Measurements from ENCODE around the gene PSENEN. TPM values are rescaled to one million over a fixed set of nuclear protein-coding genes. Genes with fewer than 3 reads are reported as not detected.

Gene PSENEN
- total and polyA plus RNA-seq, 2 donors from 2014 or later, result 84.0 to 185 TPM

DNA sequence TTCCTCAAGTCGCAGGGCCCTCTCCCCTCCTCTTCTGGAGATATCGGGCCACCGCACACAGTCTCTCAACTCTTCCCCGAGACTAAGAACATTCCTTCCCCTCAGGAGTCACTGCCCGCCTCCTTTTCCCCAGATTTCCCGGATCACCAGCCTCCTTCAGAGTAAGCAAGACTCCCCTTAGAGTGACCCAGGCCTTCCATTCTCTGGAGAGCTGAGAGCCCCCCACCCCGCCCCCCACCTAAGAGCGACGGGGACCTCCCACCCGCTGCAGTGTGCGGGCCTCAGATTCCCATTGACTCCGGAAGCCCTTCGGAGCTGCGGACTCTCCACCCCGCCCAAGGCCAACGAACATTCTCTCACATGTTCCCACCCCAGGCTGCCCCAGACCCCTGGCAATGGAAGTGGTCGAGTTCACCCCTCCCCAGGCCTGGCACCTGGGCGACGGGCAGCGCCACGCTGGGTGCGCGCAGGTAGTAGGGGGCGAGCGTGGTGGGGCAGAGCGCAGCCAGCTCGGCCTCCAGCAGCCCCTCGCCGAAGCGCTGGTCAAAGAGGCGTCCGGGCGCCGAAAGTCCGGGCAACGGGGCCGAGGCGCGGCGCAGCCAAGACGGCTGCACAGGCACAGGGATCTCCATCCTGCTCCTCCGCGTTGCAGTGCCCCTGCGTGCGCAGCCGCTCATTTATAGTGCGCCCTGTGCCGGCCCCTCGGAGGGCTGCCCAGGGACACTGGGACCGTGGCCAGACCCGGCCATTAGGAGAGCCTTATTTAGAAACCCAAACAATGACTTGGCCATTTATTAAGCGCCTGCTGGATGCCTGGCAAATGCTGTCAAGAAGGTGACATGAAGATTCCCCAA, 11.2 kb downstream of the PSENEN start, which contains the start of gene HSPB6:
Gene HSPB6, minus strand, starts transcription at position 653 of the 854 bp plus-strand sequence. Its CDS starts 21 bp downstream, at position 632.
- Histone ChIP-seq H3K4me3 (ENCODE audit: low read length in 3 of 3) (peak within 1 kb of the TSS in 2 of 3 donors; percentile 26 to 87), H3K27ac (ENCODE audit: low read depth in 2 of 2, low read length in 2 of 2) (peak within 1 kb of the TSS; percentile 86), H3K36me3 (ENCODE audit: control insufficient read depth in 2 of 3, insufficient read depth in 3 of 3, low read length in 3 of 3) (peaks cover 0 to 22% (median 10%) of the 10 kb centered on the region in 3 donors), H3K4me1 (ENCODE audit: control insufficient read depth in 2 of 3, insufficient read depth in 2 of 3, low read depth in 1 of 3, low read length in 3 of 3) (peaks cover 0 to 8% (median 0%) of the 10 kb centered on the region in 3 donors), H3K27me3 (ENCODE audit: control insufficient read depth, insufficient read depth, low read length) (no peaks in the 10 kb centered on the region), H3K9me3 (ENCODE audit: control insufficient read depth in 2 of 3, insufficient read depth in 1 of 3, low read length in 3 of 3) (no peaks in the 10 kb centered on the region), H3K9ac (ENCODE audit: low read length in 3 of 3) (peak within 1 kb of the TSS in 2 of 3 donors; percentile 27 to 51)
- DNase-seq (peak; percentile 47 to 92 (median 77)), FAIRE-seq (no peak)
- intact Hi-C loops (cut with DNase I), result no loop called here
- TF ChIP-seq, protein P1, sequence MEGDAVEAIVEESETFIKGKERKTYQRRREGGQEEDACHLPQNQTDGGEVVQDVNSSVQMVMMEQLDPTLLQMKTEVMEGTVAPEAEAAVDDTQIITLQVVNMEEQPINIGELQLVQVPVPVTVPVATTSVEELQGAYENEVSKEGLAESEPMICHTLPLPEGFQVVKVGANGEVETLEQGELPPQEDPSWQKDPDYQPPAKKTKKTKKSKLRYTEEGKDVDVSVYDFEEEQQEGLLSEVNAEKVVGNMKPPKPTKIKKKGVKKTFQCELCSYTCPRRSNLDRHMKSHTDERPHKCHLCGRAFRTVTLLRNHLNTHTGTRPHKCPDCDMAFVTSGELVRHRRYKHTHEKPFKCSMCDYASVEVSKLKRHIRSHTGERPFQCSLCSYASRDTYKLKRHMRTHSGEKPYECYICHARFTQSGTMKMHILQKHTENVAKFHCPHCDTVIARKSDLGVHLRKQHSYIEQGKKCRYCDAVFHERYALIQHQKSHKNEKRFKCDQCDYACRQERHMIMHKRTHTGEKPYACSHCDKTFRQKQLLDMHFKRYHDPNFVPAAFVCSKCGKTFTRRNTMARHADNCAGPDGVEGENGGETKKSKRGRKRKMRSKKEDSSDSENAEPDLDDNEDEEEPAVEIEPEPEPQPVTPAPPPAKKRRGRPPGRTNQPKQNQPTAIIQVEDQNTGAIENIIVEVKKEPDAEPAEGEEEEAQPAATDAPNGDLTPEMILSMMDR (IDR thresholded peaks at IDR 0.05; ENCODE audit: borderline replicate concordance, extremely low read depth, insufficient read depth), result no peak

DNA sequence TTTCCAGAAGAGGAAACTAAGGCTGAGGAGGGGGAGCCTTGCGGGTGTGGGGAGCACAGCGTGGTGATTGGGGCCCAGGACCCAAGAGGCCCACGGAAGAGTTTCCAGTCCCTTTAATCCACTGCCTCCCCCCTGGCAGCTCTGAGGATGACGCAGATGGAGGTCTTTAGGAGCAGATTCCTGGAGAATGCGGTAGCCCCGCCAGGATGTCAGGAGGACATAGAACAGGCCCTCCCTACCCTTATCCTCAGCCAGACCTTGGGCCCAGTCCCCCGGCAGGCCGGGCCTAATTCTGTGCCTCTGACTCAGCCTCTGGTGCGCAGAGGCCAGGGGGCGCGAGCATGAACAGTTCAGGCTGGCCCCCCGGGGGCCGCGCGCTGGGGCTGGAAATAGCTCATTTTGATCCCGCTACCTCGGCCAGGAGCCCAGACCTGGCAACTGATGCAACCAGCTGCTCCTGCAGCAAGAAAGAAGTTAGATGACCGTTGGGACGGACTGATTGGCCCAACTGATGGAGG, 11.8 kb downstream of the PSENEN start:
- Histone ChIP-seq H3K9me3 (ENCODE audit: control insufficient read depth in 2 of 3, insufficient read depth in 1 of 3, low read length in 3 of 3) (no peaks in the 10 kb centered on the region), H3K36me3 (ENCODE audit: control insufficient read depth in 2 of 3, insufficient read depth in 3 of 3, low read length in 3 of 3) (peaks cover 0 to 28% (median 14%) of the 10 kb centered on the region in 3 donors), H3K27me3 (ENCODE audit: control insufficient read depth, insufficient read depth, low read length) (no peaks in the 10 kb centered on the region), H3K27ac (ENCODE audit: low read depth in 2 of 2, low read length in 2 of 2) (peak overlapping the region; percentile 86), H3K4me3 (ENCODE audit: low read length in 3 of 3) (peak overlapping the region in 2 of 3 donors; percentile 11 to 87), H3K4me1 (ENCODE audit: control insufficient read depth in 2 of 3, insufficient read depth in 2 of 3, low read depth in 1 of 3, low read length in 3 of 3) (peaks cover 0 to 8% (median 0%) of the 10 kb centered on the region in 3 donors), H3K9ac (ENCODE audit: low read length in 3 of 3) (peak overlapping the region in 1 of 3 donors; percentile 15)
- TF ChIP-seq, protein P1 (IDR thresholded peaks at IDR 0.05; ENCODE audit: borderline replicate concordance, extremely low read depth, insufficient read depth), result no peak
- intact Hi-C loops (cut with DNase I), result no loop called here
- DNase-seq, result peak in 3 of 5 donors; percentile 46 to 95 (median 85)
- no peak for FAIRE-seq

DNA sequence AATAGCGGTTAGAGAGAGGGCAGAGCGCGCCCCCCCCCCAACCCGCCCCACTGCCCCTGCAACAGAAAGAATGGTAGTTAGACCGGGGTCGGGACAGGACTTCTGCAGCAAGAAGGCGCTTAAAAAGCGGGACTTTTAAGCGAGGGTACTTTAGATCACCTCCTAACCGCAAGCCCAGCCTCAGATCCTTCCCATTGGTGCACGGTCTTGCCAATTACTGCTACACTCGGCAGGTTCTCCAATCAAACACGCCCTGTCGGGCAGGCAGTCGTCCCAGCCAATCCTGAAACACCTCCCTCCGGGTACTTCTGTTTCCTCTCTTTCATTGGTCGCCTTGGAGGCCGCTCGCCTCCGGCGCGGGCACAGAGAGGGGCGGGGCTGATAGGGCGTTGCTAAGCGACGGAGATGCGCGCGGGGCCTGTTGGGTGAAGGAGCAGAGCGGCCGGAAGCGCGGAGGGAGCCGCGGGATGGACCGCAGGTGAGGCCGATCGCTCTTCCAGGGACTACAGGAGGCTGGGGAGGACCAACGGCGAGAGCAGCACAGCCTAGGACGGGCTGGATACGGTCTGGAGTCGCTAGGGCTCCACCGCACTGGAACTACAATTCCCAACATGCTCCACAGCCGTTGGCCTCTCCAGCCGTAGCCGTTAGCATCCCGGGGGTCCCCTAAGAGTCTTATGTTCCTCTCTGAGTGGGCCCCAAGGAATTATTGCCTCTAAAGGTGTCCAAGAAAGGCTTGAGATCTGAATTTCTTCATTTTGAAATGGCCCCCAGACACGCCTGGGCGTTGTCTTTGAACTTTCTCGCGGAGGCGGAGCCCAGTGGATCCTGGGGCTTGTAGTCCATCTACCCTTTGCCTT, 12.5 kb downstream of the PSENEN start, which contains the start of gene PROSER3:
Gene PROSER3, plus strand, starts transcription at position 428 of the 860 bp plus-strand sequence. Its CDS starts 40 bp downstream, at position 468.
- peak within 1 kb of the TSS; percentile 88 to 94 for H3K27ac ChIP-seq (ENCODE audit: low read depth in 2 of 2, low read length in 2 of 2)
- DNase-seq (peak; percentile 99 to 100 (median 99)), FAIRE-seq (peak; percentile 99)
- no peaks in the 10 kb centered on the region for H3K27me3 ChIP-seq (ENCODE audit: control insufficient read depth, insufficient read depth, low read length)
- peak within 1 kb of the TSS; percentile 75 to 97 (median 80) for H3K9ac ChIP-seq (ENCODE audit: low read length in 3 of 3)
- H3K4me1 ChIP-seq (ENCODE audit: control insufficient read depth in 2 of 3, insufficient read depth in 2 of 3, low read depth in 1 of 3, low read length in 3 of 3), result peaks cover 0 to 8% (median 0%) of the 10 kb centered on the region in 3 donors
- H3K4me3 ChIP-seq (ENCODE audit: low read length in 3 of 3), result peak within 1 kb of the TSS; percentile 87 to 99 (median 93)
- TF ChIP-seq, protein P1 (IDR thresholded peaks at IDR 0.05; ENCODE audit: borderline replicate concordance, extremely low read depth, insufficient read depth), result no peak
- peaks cover 0 to 21% (median 10%) of the 10 kb centered on the region in 3 donors for H3K36me3 ChIP-seq (ENCODE audit: control insufficient read depth in 2 of 3, insufficient read depth in 3 of 3, low read length in 3 of 3)
- H3K9me3 ChIP-seq (ENCODE audit: control insufficient read depth in 2 of 3, insufficient read depth in 1 of 3, low read length in 3 of 3), result no peaks in the 10 kb centered on the region
- intact Hi-C loops (cut with DNase I), result no loop called here
